Type B pancreatic cell (in vitro differentiated cells): ENCODE results near the gene IPCEF1. TPM values are rescaled to one million over a fixed set of nuclear protein-coding genes. Genes with fewer than 3 reads are reported as not detected.

Experiments
- DNase-seq: peaks from one replicate; pipeline ENCODE4 v3.0.0; 2021; ENCODE audit warnings: mixed read lengths; ENCODE audit not compliant: unreplicated experiment; ENCODE audit errors: extremely low spot score
- H3K27ac Mint-ChIP-seq: 2 replicates; pipeline ENCODE4 v1.8.0; 2021; ENCODE audit warnings: mild to moderate bottlenecking, mixed read lengths
- H3K27me3 Mint-ChIP-seq: 2 replicates; pipeline ENCODE4 v1.8.0; 2021; ENCODE audit warnings: mixed read lengths
- H3K36me3 Mint-ChIP-seq: 2 replicates; pipeline ENCODE4 v1.8.0; 2021; ENCODE audit warnings: mixed read lengths
- H3K4me1 Mint-ChIP-seq: one replicate; pipeline ENCODE4 v1.8.0; 2021; ENCODE audit warnings: mixed read lengths; ENCODE audit not compliant: unreplicated experiment
- H3K4me3 Mint-ChIP-seq: 2 replicates; pipeline ENCODE4 v1.8.0; 2021; ENCODE audit warnings: mild to moderate bottlenecking, mixed read lengths
- H3K9me3 Mint-ChIP-seq: 2 replicates; pipeline ENCODE4 v1.8.0; 2021; ENCODE audit warnings: mixed read lengths
- total RNA-seq: library from RNA; stranded (reverse); gene quantifications from 2 replicates; pipeline ENCODE4 v1.2.1, GENCODE V29; 2021; ENCODE audit warnings: low replicate concordance
- TF ChIP-seq, protein P1 (sequence below): fragments of 200-600 bp; sonication (generic); conservative IDR thresholded peaks from 2 replicates; pipeline ENCODE4 v1.5.0; 2021; ENCODE audit warnings: antibody characterized with exemption, mild to moderate bottlenecking

Gene IPCEF1
- total RNA-seq, 1 donor from 2014 or later = 1.0 TPM

DNA sequence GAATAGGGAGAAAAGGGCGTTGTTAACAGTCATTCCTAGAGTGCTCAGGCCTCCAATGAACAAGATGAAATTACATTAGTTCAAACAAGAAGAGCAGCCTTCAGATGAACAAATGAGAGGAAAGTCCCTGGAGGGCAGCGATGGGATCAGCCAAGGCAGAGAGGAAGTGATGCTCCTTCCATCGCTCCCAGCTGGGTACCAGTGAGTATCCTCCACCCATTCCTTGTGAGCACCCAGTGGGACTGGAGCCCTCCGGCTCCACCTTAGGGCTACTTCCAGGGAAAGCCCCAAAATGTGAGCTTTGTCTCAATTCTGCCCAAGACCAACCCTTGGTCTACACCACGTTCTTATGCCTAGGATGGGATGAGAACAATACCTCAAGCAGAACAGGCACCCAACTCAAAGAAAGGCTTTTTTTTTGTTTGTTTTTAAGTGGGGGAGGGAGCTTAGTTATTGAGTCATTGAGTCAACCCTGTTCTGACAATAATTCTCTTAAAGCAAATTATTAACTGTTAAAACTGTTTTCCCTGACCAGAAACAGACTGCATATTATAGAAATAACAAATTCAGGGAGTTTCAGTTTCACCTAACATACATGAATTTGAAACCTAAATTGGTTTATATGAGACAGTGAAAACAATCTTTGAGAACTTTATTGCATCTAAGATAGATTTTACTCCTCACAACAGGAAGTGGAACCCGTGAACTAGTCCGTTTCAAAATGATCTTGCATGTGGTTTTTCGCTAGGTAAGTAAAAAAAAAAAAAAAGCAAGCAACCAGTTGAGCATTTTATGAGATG is 106.9 kb downstream of the IPCEF1 start:
- no peak for DNase-seq
- H3K4me1 Mint-ChIP-seq = peaks cover 8% of the 10 kb centered on the region
- TF ChIP-seq, protein P1, sequence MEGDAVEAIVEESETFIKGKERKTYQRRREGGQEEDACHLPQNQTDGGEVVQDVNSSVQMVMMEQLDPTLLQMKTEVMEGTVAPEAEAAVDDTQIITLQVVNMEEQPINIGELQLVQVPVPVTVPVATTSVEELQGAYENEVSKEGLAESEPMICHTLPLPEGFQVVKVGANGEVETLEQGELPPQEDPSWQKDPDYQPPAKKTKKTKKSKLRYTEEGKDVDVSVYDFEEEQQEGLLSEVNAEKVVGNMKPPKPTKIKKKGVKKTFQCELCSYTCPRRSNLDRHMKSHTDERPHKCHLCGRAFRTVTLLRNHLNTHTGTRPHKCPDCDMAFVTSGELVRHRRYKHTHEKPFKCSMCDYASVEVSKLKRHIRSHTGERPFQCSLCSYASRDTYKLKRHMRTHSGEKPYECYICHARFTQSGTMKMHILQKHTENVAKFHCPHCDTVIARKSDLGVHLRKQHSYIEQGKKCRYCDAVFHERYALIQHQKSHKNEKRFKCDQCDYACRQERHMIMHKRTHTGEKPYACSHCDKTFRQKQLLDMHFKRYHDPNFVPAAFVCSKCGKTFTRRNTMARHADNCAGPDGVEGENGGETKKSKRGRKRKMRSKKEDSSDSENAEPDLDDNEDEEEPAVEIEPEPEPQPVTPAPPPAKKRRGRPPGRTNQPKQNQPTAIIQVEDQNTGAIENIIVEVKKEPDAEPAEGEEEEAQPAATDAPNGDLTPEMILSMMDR = no peak
- H3K9me3 Mint-ChIP-seq = no peaks in the 10 kb centered on the region
- peaks cover 3% of the 10 kb centered on the region for H3K27me3 Mint-ChIP-seq
- H3K27ac Mint-ChIP-seq = no peak overlapping the region
- H3K4me3 Mint-ChIP-seq = no peak overlapping the region
- no peaks in the 10 kb centered on the region for H3K36me3 Mint-ChIP-seq

- no peak for DNase-seq
- H3K27ac Mint-ChIP-seq = peak overlapping the region; percentile 6
- H3K4me1 Mint-ChIP-seq = peaks cover 8% of the 10 kb centered on the region
These were observed 109.3 kb downstream of the IPCEF1 start for GRCh38 chr6:154247119-154247861.

DNA sequence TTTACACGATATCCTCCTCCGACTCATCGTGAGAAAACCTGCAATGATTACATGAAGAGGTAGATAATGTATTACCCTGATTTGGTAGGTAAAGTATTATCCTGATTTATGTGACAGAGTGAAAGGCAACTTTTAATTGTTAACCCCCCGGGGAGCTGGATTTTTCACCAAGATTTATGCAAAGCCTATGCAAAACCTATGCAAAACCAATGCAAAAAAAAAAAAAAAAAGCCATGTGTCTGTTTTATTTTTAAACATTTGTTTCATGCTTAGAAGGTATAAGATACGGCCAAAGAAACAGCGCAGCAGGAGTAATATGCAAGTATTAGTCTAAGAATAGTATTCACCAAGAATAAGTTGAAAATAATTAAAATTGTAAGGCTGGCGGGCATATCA is 109.9 kb downstream of the IPCEF1 start:
- Mint-ChIP-seq H3K4me3 (peak overlapping the region; percentile 5), H3K9me3 (no peaks in the 10 kb centered on the region), H3K4me1 (peaks cover 8% of the 10 kb centered on the region), H3K27me3 (peaks cover 3% of the 10 kb centered on the region), H3K27ac (no peak overlapping the region), H3K36me3 (no peaks in the 10 kb centered on the region)
- DNase-seq = no peak
- TF ChIP-seq, protein P1 = no peak

More at GRCh38 chr6:154247119-154247861, 109.3 kb downstream of the IPCEF1 start:
- no peaks in the 10 kb centered on the region for H3K9me3 Mint-ChIP-seq
- TF ChIP-seq, protein P1 = no peak
- peaks cover 3% of the 10 kb centered on the region for H3K27me3 Mint-ChIP-seq
- H3K4me3 Mint-ChIP-seq = peak overlapping the region; percentile 76
- H3K36me3 Mint-ChIP-seq = no peaks in the 10 kb centered on the region

- H3K4me1 Mint-ChIP-seq = peaks cover 8% of the 10 kb centered on the region
- H3K36me3 Mint-ChIP-seq = no peaks in the 10 kb centered on the region
- H3K27ac Mint-ChIP-seq = no peak overlapping the region
These were observed 111.1 kb downstream of the IPCEF1 start for GRCh38 chr6:154245506-154245905.

GRCh38 chr6:154243793-154244750 is 112.5 kb downstream of the IPCEF1 start:
- Mint-ChIP-seq H3K27me3 (no peaks in the 10 kb centered on the region), H3K36me3 (no peaks in the 10 kb centered on the region), H3K9me3 (no peaks in the 10 kb centered on the region), H3K4me3 (no peak overlapping the region), H3K27ac (no peak overlapping the region), H3K4me1 (peaks cover 8% of the 10 kb centered on the region)
- DNase-seq = no peak
- TF ChIP-seq, protein P1 = no peak

More at GRCh38 chr6:154245506-154245905, 111.1 kb downstream of the IPCEF1 start:
- H3K4me3 Mint-ChIP-seq = no peak overlapping the region
- no peaks in the 10 kb centered on the region for H3K27me3 Mint-ChIP-seq
- H3K9me3 Mint-ChIP-seq = no peaks in the 10 kb centered on the region
- TF ChIP-seq, protein P1 = no peak
- no peak for DNase-seq
